ENCODE measurements around the gene PKP4.
"Not testable (repeated sequence)": the region's sequence is repeated elsewhere in the genome, so short reads cannot be mapped to it uniquely, and the experiment has no call there.

GRCh38 chr2:158433716-158434115 is 23.0 kb upstream of the PKP4 start:
- TF ChIP-seq CTCF, POLR2A (IDR thresholded peaks at IDR 0.05): not testable (repeated sequence)
